HEK293T (cell line): ENCODE results near the gene ZIC4.

Experiments
- ELF4 ChIP-seq: fragments of 450-650 bp; IDR thresholded peaks from 2 replicates; pipeline ENCODE4 v1.6.1; 2017; ENCODE audit warnings: antibody characterized with exemption
- FOXK2 ChIP-seq: fragments of 450-650 bp; IDR thresholded peaks from 2 replicates; pipeline ENCODE4 v1.6.1; 2016; ENCODE audit warnings: mild to moderate bottlenecking
- FOXM1 ChIP-seq: fragments of 450-650 bp; IDR thresholded peaks from 2 replicates; pipeline ENCODE4 v1.6.1; 2017; ENCODE audit warnings: mild to moderate bottlenecking, borderline replicate concordance
- SP1 ChIP-seq: fragments of 450-650 bp; IDR thresholded peaks from 2 replicates; pipeline ENCODE4 v1.6.1; 2017
- SUZ12 ChIP-seq: fragments of 450-650 bp; IDR thresholded peaks from 2 replicates; pipeline ENCODE4 v1.6.1; 2016; ENCODE audit warnings: mild to moderate bottlenecking

DNA sequence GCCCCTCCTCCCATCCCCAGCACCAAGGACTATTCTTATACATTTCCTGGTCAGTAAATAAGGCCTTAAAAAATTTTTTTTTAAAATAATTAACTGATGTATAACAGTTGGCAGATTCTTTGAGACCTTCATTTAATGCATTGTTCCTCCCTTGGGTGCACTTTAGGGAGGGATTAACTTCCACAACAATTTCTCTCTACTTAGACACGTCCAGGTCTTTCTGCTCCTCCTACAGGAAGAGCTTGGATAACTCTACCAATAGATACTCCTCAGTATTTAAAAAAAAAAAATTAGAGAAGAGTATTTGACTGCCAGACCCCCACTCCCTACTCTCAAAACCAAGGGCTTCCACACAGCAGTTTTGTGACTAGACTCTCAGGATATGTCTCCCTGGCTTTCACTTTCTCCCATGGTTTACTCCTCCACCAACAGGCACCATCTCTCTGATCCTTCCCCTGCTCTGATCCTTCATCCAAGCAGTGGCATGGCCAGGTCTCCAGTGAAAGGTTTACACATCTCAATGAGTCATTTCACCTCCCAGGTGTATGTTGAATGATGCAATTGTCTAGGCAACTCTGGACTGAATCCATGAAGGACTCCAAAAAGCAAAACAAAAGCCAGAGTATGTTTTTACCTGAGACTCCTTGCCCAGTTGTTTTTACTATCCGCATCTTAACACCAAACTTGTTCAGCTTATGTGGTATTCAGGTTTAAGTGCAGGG lies 7.4 kb downstream of the ZIC4 start:
- TF ChIP-seq FOXK2: no peak
- no peak for TF ChIP-seq FOXM1
- TF ChIP-seq SP1: no peak
- TF ChIP-seq ELF4: no peak
- TF ChIP-seq SUZ12: no peak
